Measurements from ENCODE around the gene CRISPLD2.

Gene CRISPLD2

DNA sequence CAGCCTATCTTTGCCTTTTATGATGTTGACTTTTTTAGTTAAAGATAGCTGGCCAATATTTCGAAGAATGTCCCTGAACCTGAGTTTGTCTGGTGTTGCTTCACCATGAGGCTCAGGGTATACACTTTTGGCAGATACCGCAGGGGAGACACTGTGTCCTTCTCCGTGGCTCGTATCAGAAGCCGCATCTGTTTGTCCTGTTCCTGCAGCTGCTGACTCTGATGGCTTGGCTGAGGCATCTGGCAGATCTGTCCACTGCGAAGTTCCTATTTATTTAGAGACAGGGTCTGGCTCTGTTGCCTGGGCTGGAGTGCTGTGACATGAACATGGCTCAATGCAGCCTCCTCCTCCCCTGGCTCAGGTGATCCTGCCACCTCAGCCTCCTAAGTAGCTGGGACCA, 93.5 kb downstream of the CRISPLD2 start:
- no peak for DNase-seq (ENCODE audit: low read depth)

DNA sequence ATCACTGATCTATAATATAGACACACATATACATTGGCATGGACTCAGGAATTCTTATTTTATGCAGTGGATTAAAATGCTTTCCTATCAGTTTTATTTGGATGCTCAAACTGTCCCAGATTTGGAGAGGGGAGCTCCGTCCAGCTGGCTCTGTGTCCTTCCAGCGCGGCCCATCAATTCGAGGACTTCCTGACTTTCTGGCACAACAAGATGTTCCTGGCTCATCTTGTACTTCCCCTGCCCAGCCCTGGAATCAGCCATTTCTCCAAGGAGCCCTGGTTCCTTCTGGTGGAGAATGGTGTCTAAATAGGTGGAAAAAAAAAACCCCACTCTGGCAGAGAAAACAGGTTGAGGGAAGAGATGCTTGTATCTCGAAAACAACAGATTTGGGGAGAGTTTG, 94.5 kb downstream of the CRISPLD2 start:
- no peak for DNase-seq (ENCODE audit: low read depth)

DNA sequence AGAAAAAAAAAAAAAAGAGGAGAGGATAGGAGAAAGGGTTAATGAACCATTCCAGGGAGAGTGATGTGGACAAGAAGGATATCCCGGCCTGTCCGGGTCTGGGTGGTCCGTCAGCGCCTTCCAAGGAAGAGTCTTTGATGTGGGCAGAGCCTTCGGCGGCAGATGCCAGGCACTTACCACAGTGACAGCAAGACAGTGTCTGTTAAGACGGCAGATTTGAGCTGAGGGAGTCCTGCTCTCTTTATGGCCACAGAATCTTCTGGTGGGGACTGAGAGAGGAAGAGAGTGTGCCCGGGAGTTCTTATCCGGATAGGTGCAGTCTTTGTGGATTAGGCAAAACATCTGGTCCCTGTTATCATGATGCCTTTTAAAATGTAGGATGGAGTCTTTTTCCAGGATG, 96.4 kb downstream of the CRISPLD2 start:
- no peak for DNase-seq (ENCODE audit: low read depth)

DNA sequence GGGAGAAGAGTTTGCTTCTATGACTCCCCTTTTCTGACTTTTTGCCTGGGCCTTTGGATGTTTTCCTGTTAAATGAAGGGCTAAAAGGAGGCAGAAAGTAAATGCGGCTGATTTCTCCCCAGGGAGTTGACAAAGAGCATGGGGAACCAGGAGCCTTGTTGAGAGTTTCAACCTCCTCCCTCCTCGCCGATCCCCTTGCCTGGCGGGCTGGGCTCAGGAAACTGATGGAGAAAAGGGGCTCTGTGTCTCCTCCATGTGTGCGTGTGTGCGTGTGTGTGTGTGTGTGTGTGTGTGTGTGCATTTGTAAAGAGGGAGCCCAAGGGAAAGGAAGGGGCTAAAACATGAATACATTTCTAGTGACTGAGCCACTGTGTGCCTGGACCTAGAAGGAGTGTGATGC, 97.1 kb downstream of the CRISPLD2 start:
- no peak for DNase-seq (ENCODE audit: low read depth)

DNA sequence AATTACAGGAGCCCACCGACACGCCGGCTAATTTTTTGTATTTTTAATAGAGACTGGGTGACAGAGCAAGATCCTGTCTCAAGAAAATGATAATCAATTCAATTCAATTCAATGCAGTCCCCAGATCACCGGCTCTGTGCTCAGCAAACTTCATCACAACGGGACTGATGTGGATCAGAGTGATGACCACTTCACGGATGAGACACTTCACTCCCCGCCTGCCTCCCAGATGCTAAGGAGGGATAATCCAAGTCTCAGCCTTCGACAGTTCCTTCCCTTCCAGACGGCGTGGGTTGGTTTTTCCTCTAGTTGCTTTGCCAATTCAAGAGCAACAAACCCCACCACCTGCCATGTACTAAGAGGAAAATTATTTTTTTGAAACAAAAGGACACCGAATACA, 97.7 kb downstream of the CRISPLD2 start:
- no peak for DNase-seq (ENCODE audit: low read depth)

DNA sequence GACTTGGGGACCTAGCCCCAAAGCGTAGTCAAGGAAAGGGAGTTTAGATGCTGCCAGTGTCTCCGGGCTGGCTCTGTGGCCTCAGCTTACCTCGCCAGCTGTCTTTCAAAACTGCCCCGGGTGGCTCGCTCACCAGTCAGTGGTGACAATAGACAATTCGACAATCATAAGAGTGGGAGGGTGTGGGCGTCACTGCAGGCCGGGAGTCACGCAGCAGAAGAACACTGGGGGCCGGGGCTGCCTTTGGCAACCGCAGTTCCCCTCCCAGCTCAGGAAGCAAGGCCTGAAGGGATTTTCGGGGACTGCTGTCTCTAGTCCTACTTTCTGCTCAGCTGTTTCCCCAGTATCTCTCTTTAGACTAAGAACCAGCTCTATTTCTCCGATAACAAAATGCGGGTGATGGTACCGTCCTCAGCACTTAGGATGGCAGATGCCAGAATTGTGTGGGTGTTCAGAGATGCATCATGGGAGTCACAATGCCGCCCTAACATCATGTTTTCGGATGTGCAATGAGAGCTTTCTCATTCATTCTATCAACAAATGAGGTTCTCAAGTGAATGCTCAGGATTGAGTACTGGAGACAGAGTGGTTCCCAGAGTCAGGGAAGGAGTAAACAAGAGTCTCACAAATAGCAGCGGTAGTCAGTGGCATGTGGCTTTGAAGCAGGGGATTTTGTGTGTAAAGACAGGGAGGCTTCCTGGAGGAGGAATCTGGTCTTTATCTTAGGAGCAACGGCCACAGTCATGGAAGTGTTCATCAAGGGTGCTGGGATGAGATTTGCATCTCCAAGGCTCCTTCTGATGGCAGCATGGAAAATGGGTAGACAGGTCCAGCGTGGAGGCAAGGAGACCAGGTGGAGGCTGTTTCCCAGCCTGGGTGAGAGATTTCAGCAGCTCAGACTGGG, 98.5 kb downstream of the CRISPLD2 start:
- no peak for DNase-seq (ENCODE audit: low read depth)

DNA sequence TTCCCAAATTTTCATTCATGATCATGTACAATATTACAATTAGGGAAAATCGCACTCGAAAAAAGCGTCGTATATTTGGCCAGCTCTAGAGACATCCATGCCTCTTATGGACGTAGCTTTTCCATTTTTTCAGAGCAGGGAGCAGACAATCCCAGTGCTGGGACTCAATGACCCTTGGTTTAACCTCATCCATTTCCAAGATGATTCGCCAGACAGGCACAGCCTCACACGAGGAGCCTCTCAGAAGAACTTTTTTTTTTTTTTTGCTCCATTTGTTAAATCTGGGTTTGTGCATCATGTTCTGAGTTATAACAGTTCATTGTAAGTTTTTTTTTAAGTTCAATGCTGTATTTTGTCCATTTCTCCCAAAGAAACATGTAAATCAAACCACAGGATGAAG, 99.5 kb downstream of the CRISPLD2 start:
- no peak for DNase-seq (ENCODE audit: low read depth)

DNA sequence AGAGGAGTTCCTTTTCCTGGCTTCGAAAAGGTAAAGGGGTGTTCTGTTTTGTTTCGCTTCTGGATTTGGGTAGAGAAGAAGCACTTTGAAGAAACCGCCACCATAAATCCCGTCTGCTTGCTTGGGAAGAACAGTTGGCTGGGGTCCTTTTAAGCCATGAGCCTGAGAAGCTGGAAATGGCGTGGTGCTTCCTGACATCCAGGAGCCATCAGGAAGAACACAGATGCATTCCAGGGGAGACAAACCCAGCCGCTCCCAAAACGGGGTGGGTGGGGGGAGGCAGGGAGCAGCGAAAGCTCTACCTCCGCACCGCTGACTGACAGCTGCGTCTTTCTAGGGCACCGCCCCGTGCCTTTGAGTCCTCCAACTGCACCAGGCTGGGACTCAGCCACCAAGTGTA, 99.9 kb downstream of the CRISPLD2 start:
- no peak for DNase-seq (ENCODE audit: low read depth)

DNA sequence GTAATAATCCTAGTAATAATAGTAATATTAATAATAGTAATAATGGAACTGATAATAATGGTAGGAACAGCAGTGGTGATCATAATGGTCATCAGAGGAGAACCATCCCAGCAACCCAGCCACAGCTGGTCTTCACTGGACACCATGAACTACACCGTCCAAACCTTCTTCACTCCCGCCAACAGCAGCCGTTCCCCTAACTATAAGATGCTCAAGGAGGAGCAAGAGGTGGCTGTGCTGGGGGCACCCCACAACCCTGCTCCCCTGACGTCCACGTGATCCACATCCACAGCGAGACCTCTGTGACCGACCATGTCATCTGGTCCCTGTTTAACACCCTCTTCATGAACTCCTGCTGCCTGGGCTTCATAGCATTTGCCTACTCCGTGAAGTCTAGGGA, 100.5 kb downstream of the CRISPLD2 start:
- DNase-seq (ENCODE audit: low read depth) = no peak

DNA sequence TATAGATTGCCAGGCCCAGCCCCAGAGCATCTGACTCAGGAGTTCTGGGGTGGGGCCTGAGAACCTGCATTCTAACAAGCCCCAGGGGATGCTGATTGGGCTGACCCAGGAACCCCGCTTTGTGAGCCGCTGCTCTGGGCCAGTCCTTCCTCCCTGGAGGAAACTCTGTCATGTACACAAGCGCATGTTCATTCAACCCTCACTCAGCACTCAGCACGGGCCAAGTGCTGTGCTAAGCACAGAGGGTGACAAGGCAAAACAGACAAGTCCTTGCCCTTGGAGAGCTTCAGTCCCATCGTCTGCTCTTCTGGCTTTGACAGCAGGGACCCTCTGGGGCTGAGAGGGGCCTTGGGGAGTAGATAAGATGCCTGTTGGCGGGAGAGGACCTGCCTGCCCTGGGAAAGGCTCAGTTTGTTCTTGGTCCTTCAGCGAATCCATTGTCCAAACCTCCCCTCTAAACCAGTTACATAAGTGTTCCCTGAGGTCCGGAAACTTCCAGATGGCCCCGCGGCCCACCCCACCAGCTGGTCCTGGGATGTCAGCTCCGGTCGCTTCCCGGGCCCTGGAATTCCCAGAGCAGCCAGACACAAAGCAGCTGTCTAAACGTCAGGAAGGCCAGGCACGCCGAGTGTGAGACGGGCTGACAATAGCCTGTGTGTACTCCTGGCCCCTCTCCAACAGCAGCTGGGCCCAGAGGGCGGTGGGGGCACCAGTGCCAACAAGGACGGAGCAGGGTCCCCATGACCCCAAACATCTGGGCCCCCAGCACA, 102.8 kb downstream of the CRISPLD2 start:
- no peak for DNase-seq (ENCODE audit: low read depth)

DNA sequence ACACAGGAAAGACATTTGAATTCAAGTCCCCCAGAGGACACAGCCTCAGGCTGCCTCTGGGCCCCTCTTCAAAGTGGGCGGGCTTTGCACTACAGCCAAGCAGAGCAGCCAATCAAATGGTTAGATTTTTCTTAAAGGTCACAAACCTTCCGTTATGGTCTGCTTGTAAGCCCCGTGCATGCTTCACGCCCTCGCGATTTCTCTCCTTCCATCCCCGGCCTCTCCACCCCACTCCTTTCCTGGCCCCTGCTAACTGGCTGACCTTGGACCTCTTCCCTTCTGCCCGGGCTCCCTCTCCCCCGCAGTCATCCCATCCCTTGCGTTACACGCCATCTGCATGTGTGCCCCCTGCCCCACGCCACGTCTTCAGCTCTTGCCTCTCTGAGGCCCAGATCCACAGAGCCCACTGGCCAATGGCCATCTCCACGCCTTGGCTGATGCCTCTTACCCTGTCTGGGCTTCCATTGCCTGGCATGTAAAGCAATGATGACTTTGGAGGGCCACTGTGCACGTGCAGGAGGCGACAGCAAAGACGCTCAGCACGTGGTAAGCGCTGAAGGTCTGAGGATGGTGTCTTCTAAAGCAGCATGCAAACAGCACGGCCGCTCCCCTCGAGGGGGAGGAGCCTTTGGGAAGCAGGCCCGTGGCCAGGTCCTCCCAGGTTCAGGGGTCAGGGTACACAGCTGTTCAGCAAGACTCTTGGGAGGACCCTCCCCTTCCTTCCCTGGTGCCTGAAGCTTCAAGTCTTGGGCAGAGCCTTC, 104.7 kb downstream of the CRISPLD2 start:
- no peak for DNase-seq (ENCODE audit: low read depth)

DNA sequence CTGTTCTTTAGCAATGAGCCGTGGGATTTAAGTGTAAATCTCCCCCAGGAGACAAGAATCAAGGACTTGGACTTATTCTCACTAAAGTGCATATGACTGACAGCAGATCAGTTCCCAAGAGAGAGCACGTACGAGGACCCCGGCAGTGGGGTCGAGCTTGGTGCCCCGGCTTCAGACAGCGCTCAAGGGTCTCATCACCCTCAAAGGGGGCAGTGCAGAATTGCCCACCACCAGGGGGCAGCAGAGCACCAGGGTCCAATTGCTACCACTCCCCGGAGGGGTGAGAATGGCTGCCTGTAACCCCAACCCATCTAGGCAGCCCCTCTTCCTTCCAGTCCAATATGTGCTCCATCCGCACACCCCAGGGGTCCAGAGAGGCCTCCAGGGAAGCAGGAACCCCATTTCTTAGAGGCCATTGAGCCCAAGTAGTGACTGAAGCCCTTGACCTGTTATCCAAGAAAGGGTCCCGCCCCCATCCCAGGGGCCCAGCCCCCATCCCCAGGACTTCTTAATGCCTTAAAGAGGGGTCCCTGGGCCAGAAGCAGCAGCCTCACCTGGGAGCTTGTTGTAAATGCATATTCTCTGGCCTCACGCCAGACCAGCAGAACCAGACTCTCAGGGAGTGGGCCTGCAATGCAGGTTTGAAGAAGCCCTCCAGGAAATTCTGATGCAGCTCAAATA, 105.4 kb downstream of the CRISPLD2 start:
- peak; percentile 59 for DNase-seq (ENCODE audit: low read depth)

DNA sequence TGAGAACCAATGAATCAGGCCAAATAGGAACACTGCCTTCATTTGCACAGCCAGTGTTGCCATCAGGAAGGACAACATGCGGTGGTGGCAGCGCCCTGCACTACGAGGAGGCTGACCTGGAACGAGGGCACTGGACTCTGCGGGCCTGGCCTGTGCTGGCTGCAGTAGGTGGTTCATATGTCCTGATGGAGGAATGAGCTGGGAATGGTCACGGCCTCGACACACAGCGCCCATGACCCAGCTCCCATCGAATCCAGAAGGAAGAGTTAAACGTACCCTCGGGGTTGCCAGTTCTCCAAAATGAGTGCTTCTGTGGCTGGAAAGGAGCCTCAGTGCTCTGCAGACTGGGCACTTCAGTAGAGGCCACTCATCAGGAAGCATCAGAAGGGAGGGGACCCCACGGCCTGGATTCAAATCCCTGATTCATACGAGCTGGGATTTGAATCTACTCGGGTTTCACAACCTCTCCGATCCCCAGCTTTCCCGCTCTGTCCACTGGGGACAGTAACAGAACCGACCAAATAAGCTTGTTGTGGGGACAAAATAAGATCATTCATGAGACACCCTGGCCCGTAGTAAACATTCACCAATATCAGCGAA, 106.1 kb downstream of the CRISPLD2 start:
- DNase-seq (ENCODE audit: low read depth) = no peak

DNA sequence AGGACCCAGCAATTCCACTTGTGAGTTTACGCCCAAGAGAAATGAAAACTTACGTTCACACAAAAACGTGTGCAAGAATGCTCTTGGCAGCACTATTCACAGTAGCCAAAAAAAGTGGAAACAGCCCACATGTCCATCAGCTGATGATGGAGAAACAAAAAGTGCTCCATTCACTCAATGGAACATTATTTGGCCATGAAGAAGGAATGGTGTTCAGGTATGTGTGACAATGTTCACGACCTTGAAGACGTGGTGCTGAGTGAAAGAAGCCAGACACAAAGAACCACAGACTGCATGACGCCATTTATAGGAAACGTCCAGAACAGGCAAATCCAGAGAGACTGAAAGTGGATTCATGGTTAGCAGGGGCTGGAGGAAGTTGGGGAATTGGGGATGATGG, 106.7 kb downstream of the CRISPLD2 start:
- no peak for DNase-seq (ENCODE audit: low read depth)

DNA sequence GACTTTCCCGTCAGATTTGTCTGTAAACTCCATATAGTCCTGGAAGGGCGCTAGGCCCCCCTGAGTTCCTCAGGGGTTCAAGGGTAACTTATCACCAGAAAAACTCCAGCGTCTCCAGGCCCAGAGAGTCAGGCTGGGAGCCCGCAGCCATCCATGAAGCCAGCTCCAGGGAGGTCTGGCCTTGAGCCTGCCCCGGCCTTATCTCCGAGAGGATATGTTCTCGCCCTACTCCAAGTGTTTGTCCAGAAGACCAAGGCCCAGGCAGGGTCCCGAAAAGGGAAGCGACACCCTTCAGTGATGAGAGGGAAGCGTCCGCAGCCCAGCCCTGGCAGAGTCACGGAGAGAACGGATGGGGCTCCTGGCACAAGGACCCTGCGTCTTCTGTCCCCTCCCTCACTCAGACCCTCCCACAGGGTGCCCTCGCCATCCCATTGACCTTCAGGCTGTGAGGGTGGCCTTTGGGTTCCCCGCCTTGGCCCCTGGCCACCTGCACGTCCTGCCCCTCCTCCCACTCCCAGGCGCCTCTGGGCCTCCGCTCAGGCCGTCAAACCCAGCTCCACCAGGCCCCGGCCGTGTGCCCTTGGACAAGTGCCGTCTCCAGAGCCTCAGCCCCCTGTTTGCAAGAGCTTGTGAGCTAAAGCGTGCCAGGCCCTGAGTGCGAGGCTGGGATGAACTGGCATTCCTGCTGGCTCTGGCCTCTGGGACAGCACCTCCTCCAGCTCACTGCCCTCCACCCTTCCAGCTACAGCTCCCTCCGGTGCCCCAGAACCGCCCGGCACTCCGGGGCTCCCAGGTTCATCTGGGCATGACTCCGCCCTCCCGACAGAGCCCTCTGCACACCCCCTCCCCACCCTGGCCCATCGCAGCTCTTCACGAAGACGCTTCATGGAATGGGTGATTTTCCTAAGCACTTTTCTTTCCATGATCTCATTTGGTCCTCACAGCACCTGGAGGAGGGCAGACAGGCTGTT, 108.1 kb downstream of the CRISPLD2 start:
- no peak for DNase-seq (ENCODE audit: low read depth)

DNA sequence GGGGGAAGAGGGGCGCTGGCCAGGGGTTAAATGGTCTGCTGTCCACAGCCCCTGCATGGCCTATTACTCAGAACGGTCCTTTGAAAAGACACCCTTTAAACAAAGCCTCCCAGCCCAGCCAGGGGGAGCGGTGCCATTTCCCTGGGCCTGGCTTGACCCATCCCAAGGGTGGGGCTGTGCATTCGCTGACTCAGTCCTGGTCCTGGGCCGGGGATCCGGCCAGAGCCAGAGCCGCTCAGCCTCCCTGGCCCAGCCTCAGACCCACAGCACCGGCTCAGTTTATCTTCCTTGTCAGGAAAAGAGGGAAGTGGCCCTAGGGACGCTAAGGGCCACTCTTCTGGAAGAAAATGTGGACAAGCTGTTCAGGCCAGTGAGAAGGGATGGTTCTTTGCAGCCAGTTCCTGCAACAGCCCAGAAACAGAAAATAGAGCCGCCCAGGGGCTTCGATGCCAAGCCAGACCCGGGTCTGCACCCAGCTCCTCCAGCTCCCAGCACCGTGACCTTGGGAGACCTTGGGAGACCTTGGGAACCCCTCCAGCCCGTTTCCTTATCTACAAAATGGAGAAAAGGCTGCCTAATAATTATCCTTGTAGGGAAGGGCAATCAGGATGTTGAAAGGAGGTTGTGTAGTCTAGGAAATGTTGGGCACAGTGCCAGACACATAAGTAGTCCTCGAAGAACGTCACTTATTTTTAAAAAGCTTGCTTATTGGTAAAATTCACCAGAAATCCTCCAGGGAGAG, 109.1 kb downstream of the CRISPLD2 start:
- DNase-seq (ENCODE audit: low read depth) = no peak

DNA sequence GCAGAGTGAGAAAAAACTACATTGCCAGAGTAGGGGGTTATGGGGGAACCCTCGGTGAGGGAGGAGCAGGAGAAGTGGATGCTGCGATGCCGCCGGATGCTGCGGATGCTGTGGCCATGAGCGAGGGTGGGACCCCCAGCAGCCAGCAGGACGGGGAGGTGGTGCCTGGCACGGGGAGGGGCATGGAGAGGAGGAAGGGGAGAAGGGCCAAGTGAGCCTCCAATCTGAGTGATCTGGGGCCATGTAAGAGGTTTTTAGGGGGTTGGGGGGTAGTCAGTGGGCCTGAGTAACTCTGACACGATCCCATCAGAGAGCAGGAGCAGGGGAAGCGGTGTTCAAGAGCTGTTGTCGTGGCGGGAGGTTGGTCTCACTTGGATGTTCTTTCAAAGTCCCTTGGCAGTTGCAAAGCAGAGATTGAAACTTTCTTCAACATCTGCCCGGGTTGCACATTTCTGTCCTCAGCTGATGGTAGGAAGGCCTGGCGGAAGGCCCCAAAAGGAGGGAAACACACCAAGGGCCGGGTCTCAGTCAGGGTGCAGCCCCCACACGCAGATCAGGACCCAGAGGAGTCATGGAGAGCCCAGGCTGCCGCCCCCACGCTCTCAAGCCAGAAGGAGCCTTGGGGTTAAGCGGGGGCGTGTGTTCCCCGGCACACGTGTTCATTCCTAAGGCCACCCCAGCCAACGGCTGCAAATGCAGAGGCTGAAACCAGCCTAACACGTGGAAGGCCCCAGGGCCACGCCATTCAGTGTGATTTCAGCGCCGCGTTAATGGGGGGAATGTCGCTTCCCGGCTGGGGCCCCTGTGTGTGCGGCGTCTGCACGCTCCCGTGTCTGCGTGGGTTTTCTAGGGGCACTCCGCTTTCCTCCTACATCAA, 109.9 kb downstream of the CRISPLD2 start:
- no peak for DNase-seq (ENCODE audit: low read depth)

DNA sequence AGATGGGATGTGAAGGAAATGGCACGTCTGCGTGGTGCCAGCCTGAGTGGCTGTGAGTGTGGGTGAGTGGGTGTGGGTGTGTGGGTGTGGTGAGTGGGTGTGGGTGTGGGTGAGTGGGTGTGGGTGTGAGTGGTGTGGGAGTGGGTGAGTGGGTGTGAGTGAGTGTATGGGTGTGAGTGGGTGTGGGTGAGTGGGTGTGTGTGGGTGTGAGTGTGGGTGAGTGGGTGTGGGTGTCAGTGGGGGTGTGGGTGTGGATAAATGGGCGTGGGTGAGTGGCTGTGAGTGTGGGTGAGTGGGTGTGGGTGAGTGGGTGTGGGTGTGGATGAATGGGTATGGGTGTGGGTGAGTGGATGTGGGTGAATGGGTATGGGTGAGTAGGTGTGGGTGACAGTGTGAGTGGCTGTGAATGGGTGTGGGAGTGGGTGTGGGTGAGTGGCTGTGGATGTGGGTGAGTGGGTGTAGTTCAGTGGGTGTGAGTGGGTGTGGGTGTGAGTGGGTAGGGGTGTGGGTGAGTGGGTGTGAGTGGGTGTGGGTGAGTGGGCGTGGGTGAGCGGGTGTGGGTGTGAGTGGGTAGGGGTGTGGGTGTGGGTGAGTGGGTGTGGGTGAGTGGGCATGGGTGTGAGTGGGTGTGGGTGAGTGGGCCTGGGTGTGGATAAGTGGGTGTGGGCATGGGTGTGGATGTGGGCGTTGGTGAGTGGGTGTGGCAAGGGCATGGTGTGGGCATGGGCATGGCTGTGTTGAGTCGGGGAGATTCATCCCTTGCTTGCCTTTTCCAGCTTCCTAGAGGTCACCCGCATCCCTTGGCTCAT, 110.7 kb downstream of the CRISPLD2 start:
- DNase-seq (ENCODE audit: low read depth) = no peak
